Measurements from ENCODE around the gene BOD1L1.
A peak's percentile ranks its signal among the peaks of the same experiment; 100 is the strongest.

Gene BOD1L1
- total RNA-seq = 184 to 340 (median 253) reads per million in 9 experiments

GRCh38 chr4:13627606-13628311 is at the start of gene BOD1L1:
Gene BOD1L1 (minus strand): TSS chr4:13627725. CDS start chr4:13627587, 138 bp downstream.
- DNase-seq (peak; percentile 55 to 61 (median 60)), ATAC-seq (replicated peaks) (peak; percentile 71)
- H3K27ac Mint-ChIP-seq = peak within 1 kb of the TSS; percentile 96 to 97
- no peaks in the 10 kb centered on the region for H3K9me3 Mint-ChIP-seq
- no peaks in the 10 kb centered on the region for H3K27me3 Mint-ChIP-seq
- peak within 1 kb of the TSS; percentile 84 to 90 for H3K4me3 Mint-ChIP-seq
- peaks cover 17% of the 10 kb centered on the region for H3K36me3 Mint-ChIP-seq (ENCODE audit: insufficient read depth)
- peaks cover 18 to 45% of the 10 kb centered on the region in 2 donors for H3K4me1 Mint-ChIP-seq (ENCODE audit: low read depth in 2 of 2)

- Mint-ChIP-seq H3K27ac (no peak overlapping the region), H3K4me3 (no peak overlapping the region), H3K4me1 (ENCODE audit: low read depth in 2 of 2) (peaks cover 0 to 4% of the 10 kb centered on the region in 2 donors), H3K9me3 (peaks cover 14 to 43% of the 10 kb centered on the region in 2 donors), H3K36me3 (ENCODE audit: insufficient read depth) (no peaks in the 10 kb centered on the region), H3K27me3 (peaks cover 14 to 17% of the 10 kb centered on the region in 2 donors)
- ATAC-seq (replicated peaks) = no peak
- no peak for DNase-seq
Measured at GRCh38 chr4:13674971-13675370, 47.4 kb upstream of the BOD1L1 start.

- Mint-ChIP-seq H3K27ac (no peak overlapping the region), H3K36me3 (ENCODE audit: insufficient read depth) (no peaks in the 10 kb centered on the region), H3K9me3 (peaks cover 5 to 30% of the 10 kb centered on the region in 2 donors), H3K4me1 (ENCODE audit: low read depth in 2 of 2) (no peaks in the 10 kb centered on the region), H3K27me3 (peaks cover 14 to 28% of the 10 kb centered on the region in 2 donors), H3K4me3 (no peak overlapping the region)
- DNase-seq (no peak), ATAC-seq (replicated peaks) (no peak)
Measured at GRCh38 chr4:13673167-13673566, 45.6 kb upstream of the BOD1L1 start.

- Mint-ChIP-seq H3K4me3 (no peak overlapping the region), H3K27ac (no peak overlapping the region), H3K36me3 (ENCODE audit: insufficient read depth) (no peaks in the 10 kb centered on the region), H3K4me1 (ENCODE audit: low read depth in 2 of 2) (no peaks in the 10 kb centered on the region), H3K27me3 (peaks cover 19 to 42% of the 10 kb centered on the region in 2 donors), H3K9me3 (peaks cover 0 to 13% of the 10 kb centered on the region in 2 donors)
- DNase-seq (no peak), ATAC-seq (replicated peaks) (no peak)
Measured at GRCh38 chr4:13670456-13671160, 43.1 kb upstream of the BOD1L1 start.

- ATAC-seq (replicated peaks) (no peak), DNase-seq (no peak)
- no peaks in the 10 kb centered on the region for H3K4me1 Mint-ChIP-seq (ENCODE audit: low read depth in 2 of 2)
- H3K36me3 Mint-ChIP-seq (ENCODE audit: insufficient read depth) = no peaks in the 10 kb centered on the region
- no peak overlapping the region for H3K27ac Mint-ChIP-seq
- no peaks in the 10 kb centered on the region for H3K9me3 Mint-ChIP-seq
- H3K27me3 Mint-ChIP-seq = peaks cover 14 to 40% of the 10 kb centered on the region in 2 donors
- no peak overlapping the region for H3K4me3 Mint-ChIP-seq
Measured at GRCh38 chr4:13665701-13666660, 38.5 kb upstream of the BOD1L1 start.

GRCh38 chr4:13659341-13660070 is 32.0 kb upstream of the BOD1L1 start:
- ATAC-seq (replicated peaks) (no peak), DNase-seq (no peak)
- Mint-ChIP-seq H3K36me3 (ENCODE audit: insufficient read depth) (no peaks in the 10 kb centered on the region), H3K4me3 (no peak overlapping the region), H3K4me1 (ENCODE audit: low read depth in 2 of 2) (peaks cover 9 to 10% of the 10 kb centered on the region in 2 donors), H3K9me3 (no peaks in the 10 kb centered on the region), H3K27ac (no peak overlapping the region), H3K27me3 (peaks cover 4% of the 10 kb centered on the region in 2 donors)

- ATAC-seq (replicated peaks) (peak; percentile 48), DNase-seq (peak; percentile 44 to 53 (median 51))
- H3K27me3 Mint-ChIP-seq = no peaks in the 10 kb centered on the region
- H3K4me1 Mint-ChIP-seq (ENCODE audit: low read depth in 2 of 2) = peaks cover 9 to 14% of the 10 kb centered on the region in 2 donors
- no peaks in the 10 kb centered on the region for H3K9me3 Mint-ChIP-seq
- H3K27ac Mint-ChIP-seq = peak overlapping the region; percentile 33 to 57
- H3K4me3 Mint-ChIP-seq = peak overlapping the region; percentile 71 to 76
- peaks cover 7% of the 10 kb centered on the region for H3K36me3 Mint-ChIP-seq (ENCODE audit: insufficient read depth)
Measured at GRCh38 chr4:13656569-13657405, 29.3 kb upstream of the BOD1L1 start.

- Mint-ChIP-seq H3K27me3 (peaks cover 1 to 17% of the 10 kb centered on the region in 2 donors), H3K27ac (peak overlapping the region; percentile 5 to 49)
- peak; percentile 75 to 81 (median 77) for DNase-seq
Measured at GRCh38 chr4:13654162-13654797, 26.8 kb upstream of the BOD1L1 start.

GRCh38 chr4:13653766-13654161 is 26.2 kb upstream of the BOD1L1 start:
- Mint-ChIP-seq H3K27ac (peak overlapping the region; percentile 5 to 49), H3K4me1 (ENCODE audit: low read depth in 2 of 2) (peaks cover 9 to 14% of the 10 kb centered on the region in 2 donors), H3K9me3 (no peaks in the 10 kb centered on the region), H3K36me3 (ENCODE audit: insufficient read depth) (peaks cover 7% of the 10 kb centered on the region), H3K27me3 (peaks cover 6 to 22% of the 10 kb centered on the region in 2 donors), H3K4me3 (peak overlapping the region; percentile 85 to 87)
- no peak for DNase-seq
- no peak for ATAC-seq (replicated peaks)

More at GRCh38 chr4:13654162-13654797, 26.8 kb upstream of the BOD1L1 start:
- Mint-ChIP-seq H3K4me3 (peak overlapping the region; percentile 85 to 87), H3K4me1 (ENCODE audit: low read depth in 2 of 2) (peaks cover 9 to 14% of the 10 kb centered on the region in 2 donors), H3K36me3 (ENCODE audit: insufficient read depth) (peaks cover 7% of the 10 kb centered on the region), H3K9me3 (no peaks in the 10 kb centered on the region)
- ATAC-seq (replicated peaks) = peak; percentile 94

- peaks cover 36 to 67% of the 10 kb centered on the region in 2 donors for H3K27me3 Mint-ChIP-seq
- peaks cover 3% of the 10 kb centered on the region for H3K36me3 Mint-ChIP-seq (ENCODE audit: insufficient read depth)
- H3K4me3 Mint-ChIP-seq = peak overlapping the region in 1 of 2 donors; percentile 36
- ATAC-seq (replicated peaks) = no peak
- H3K27ac Mint-ChIP-seq = no peak overlapping the region
- H3K9me3 Mint-ChIP-seq = no peaks in the 10 kb centered on the region
- no peak for DNase-seq
- H3K4me1 Mint-ChIP-seq (ENCODE audit: low read depth in 2 of 2) = peaks cover 0 to 2% of the 10 kb centered on the region in 2 donors
Measured at GRCh38 chr4:13647031-13647430, 19.5 kb upstream of the BOD1L1 start.

GRCh38 chr4:13645075-13645474 is 17.6 kb upstream of the BOD1L1 start:
- no peaks in the 10 kb centered on the region for H3K9me3 Mint-ChIP-seq
- no peak for DNase-seq
- H3K4me3 Mint-ChIP-seq = no peak overlapping the region
- peaks cover 47 to 73% of the 10 kb centered on the region in 2 donors for H3K27me3 Mint-ChIP-seq
- no peak overlapping the region for H3K27ac Mint-ChIP-seq
- H3K4me1 Mint-ChIP-seq (ENCODE audit: low read depth in 2 of 2) = peaks cover 0 to 2% of the 10 kb centered on the region in 2 donors
- ATAC-seq (replicated peaks) = no peak
- H3K36me3 Mint-ChIP-seq (ENCODE audit: insufficient read depth) = peaks cover 3% of the 10 kb centered on the region
